HG03064 (cell line): ENCODE results near the gene RBM42.
"Not testable (repeated sequence)": the region's sequence is repeated elsewhere in the genome, so short reads cannot be mapped to it uniquely, and the experiment has no call there.

Experiments
- ATAC-seq: cut with Tn5 transposase; IDR thresholded peaks from one replicate; pipeline ENCODE4 v1.9.1; 2021; ENCODE audit warnings: low read depth; ENCODE audit not compliant: unreplicated experiment

The RBM42 gene

DNA sequence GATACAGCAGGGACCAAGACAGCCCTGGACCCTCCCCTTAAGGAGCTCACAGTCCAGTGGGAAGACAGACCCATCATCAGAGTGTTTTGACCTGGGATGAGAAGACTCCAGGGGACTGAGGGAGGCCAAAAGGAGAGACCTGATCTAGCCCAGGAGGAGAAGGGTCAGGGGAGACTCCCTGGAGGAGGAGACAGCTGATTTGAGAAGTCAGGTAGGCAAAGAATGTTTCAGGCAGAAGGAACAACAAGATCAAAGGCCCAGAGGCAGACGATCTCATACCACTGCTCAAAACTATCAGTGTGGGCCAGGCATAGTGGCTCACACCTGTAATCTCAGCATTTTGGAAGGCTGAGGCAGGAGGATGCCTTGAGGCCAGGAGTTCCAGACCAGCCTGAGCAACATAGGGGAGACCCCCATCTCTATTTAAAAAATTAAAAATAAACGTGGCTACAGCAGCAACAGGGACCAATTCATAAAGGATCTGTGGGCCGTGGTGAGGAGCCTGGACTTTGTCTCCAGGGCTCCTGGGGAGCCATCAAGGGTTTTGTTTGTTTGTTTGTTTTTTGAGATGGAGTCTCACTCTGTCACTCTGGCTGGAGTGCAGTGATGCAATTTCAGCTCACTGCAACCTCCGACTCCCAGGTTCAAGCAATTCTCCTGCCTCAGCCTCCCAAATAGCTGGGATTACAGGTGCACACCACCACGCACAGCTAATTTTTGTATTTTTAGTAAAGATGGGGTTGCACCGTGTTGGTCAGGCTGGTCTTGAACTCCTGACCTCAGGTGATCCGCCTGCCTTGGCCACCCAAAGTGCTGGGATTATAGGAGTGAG, 17.1 kb downstream of the RBM42 start:
- no peak for ATAC-seq

DNA sequence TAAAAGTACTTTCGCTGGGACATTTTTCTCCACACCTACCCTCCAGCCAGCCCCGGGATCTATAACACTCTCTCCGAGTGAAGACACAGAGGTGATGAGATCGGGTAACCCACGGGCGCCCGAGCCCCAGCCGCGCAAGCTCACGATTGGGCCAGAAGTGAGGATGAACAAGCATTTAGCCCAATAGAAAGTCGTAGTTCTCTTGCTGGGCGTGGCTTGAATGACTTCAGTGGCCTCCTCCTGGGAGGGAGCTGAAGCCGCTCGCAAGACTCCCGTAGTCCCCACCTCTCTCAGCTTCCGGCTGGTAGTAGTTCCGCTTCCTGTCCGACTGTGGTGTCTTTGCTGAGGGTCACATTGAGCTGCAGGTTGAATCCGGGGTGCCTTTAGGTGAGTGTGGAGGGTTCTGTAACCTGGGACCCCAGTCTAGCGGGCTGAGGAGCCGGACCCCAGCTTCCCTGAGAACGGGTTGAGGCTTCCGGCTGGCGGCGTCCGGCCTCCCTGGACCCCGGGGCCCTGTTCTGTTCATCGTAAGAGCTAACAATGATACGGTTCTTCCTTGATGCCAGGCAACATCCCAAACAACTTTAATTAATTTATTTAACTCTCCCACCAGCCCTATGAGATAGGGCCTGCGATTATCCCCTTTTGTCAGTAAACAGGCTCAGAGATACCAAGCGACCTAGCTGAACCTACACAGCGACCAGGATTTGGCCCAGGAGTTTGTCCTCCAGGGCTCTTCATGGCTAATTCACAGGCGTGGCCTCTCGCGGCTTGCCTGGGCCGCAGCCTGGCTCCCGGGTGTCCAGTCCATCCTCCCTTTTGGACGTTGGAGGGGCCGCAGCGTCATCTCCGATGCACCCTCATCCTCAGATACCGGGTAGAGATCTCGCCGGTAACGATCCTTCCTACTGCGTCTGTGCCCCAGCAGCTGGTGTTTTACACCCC, 19.5 kb downstream of the RBM42 start, which contains the start of gene COX6B1:
COX6B1 (plus strand) TSS at position 307 of the 945 bp plus-strand sequence. CDS start 2,921 bp downstream, outside the sequence.
- peak; percentile 60 for ATAC-seq

DNA sequence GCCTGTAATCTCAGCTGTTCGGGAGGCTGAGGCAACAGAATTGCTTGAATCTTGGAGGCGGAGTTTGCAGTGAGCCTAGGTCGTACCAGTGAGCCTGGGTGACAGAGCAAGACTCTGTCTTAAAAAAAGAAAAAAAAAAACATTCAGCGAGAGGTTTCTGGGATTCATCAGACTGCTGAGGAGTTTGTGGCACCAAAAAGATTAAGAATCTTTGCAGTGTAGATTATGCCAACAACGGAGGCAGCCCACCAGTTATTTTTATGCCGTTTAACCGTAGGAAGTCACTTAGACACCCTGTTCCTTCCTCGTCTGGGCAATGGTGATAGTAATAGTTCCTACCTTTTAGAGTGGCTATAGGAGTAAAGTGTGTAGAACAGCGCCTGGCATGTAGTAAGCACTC, 21.7 kb downstream of the RBM42 start:
- no peak for ATAC-seq

DNA sequence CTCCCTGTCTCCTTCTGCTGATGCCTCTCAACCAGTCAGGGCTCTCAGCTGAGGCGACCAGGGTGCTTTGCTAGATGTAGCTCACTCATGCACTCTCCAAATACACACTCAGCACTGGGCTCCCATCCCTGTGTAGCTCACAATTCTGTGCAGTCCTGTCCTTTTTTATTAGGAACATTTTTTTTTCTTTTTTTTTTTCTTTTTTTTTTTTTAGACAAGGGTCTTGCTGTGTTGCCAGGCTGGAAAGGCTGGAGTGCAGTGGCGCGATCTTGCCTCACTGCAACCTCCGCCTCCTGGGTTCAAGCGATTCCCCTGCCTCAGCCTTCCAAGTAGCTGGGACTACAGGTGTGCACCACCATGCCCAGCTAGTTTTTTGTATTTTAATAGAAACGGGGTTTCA, 26.0 kb downstream of the RBM42 start:
- not testable (repeated sequence) for ATAC-seq

DNA sequence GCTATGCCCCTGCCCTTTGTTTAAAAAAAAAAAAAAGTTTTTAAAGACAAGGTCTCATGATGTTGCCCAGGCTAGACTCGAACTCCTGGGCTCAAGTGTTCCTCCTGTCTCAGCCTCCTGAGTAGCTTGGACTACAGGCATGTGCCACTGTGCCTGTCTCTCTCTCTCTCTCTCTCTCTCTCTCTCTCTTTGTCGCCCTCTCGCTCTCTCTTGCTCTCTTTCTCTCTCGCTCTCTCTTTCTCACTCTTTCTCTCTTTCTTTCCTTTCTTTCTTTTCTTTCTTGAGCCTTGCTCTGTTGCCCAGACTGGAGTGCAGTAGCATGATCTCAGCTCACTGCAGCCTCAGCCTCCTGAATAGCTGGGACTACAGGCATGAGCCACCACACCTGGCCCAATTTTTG, 26.8 kb downstream of the RBM42 start:
- ATAC-seq: no peak

DNA sequence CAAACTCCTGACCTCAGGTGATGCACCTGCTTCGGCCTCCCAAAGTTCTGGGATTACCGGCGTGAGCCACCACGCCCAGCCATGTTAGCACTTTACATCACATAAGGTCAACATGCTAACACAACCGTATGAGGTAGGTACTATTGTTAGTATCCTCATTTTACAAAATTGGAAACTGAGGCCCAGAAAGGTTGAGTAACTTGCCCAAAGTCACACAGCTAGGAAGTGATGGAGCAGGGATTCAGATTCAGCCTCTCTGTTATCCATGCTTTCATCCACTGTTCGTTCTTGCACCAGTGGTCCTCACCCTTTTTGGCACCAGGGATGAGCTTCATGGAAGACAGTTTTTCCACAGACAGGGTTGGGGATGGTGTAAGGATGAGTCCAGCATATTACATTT, 27.9 kb downstream of the RBM42 start:
- ATAC-seq: no peak

DNA sequence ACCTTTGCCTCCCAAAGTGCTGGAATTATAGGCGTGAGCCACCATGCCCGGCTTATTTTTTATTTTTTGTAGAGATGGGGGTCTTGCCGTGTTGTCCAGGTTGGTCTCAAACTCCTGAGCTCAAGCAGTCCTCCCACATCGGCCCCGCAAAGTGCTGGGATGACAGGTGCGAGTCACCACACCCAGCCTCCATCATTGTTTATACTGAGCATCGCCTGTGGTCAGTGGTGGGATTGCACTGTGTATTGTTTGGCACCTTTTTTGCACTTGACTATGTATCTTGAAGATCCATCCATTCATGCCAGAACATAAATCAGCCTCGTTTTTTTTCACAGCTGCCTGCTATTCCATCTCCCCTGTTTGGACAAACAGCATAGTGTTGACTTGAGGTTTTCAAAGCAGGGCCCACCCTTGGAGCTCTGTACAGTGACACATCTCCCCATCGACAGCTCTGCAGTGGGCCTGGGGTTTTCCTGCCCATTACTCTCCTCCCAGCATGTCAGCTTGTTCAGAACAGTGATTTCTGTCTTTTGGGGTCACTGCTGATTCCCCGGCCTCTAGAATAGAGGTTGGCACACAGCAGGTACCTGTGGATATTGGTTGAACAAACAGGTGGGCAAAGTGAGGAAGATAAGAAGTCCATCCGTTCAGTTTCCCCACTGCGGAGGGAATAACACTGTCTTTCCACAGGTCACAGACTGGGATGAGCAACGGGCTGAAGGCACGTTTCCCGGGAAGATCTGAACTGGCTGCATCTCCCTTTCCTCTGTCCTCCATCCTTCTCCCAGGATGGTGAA, 29.3 kb downstream of the RBM42 start:
- ATAC-seq: no peak

DNA sequence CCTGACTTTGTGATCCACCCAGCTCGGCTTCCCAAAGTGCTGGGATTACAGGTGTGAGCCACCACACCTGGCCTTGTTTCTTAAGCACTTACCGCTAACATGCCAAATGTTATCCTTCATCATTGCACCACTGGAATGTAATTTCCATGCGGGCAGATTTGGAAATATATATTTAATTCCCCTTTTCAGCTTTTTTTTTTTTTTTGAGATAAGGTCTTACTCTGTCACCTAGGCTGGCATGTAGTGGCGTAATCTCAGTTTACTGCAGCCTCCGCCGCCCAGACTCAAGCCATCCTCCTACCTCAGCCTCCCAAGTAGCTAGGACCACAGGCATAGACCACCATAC, 33.1 kb downstream of the RBM42 start:
- no peak for ATAC-seq

DNA sequence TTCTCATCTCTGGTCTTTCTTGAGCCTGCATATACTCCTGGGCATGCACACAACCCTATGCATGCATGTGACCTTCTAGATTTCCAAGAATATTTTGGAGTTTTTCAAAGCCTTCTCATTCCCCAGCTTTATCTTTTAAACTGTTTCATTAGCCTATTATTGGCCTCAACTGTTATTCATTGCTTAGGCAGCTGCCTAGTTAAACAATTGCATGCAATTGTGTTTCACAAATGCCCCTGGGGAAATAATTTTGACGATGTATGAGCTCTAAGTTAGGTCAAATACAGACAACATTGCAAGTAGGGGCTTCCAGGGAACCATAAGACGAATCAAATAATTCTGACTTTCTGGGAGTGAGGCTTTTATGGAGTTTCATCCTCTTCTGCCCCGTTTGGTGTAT, 35.1 kb downstream of the RBM42 start:
- ATAC-seq: no peak

DNA sequence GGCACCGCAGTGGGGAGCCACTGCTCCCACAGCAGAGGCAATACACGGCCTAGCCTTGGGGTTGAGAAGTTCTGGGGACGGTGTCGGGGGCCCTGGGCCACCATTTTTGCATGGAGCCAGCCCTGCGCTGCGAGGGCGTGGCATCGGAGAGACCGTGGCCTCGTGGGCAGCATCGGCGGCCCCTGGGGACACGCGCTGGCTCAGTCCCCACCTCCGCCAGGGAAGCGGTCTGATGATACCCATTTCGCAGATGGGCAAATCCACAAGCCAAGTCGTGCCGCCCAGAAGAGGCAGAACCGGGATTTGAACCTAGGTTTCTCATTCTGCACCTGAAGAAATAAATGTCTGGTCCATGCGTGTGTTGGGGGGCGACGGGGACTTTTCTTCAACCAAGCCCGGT, 36.3 kb downstream of the RBM42 start:
- no peak for ATAC-seq

DNA sequence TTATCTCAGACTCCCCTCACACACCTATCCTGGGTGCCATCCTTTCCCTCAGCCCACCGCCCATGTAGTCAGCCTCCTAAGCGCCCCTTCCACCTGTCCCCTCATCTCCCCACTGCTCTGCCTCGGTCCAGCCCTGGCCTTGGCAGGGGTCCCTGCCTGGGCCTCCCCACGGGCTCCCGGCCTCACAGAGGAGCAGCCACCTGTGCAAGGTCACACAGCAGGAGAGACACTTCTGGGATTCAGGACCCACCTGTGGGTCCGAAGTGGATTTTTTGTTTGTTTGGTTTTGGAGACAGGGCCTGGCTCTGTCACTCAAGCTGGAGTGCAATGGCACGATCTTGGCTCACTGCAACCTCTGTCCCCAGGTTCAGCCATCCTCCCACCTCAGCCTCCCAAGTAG, 36.8 kb downstream of the RBM42 start:
- no peak for ATAC-seq

DNA sequence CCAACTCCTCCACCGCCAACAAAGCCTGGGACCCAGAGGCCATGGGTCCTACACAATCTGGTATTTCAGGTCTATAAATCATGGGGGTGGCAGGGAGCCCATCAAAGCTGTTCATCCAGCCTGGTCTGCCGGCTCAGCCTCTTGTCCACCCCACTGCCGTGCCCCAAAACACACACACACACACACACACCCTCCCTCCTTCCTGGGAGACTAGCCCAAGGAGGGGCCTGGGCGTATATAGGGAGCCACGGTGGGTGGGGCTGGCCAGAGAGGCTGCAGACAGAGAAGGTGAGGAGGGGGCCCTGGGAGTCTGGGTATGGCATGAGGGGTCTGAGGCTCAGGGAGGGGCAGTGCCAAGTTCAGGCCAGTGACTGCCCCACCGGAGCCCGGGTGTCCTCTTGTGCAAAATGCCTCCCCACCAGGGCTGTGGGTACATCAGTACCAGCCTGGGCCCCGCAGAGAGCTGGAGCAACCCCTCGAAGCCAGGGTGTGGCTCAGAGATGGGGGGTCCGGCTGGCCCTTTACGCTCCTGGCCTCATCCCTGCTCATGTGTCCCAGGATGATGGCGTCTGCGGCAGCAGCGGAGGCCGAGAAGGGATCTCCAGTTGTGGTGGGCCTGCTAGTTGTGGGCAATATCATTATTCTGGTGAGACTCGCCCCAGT, 37.5 kb downstream of the RBM42 start, which contains the start of gene UPK1A:
UPK1A (plus strand) TSS at position 267 of the 663 bp plus-strand sequence; CDS start at position 563, 296 bp downstream.
- ATAC-seq: no peak

DNA sequence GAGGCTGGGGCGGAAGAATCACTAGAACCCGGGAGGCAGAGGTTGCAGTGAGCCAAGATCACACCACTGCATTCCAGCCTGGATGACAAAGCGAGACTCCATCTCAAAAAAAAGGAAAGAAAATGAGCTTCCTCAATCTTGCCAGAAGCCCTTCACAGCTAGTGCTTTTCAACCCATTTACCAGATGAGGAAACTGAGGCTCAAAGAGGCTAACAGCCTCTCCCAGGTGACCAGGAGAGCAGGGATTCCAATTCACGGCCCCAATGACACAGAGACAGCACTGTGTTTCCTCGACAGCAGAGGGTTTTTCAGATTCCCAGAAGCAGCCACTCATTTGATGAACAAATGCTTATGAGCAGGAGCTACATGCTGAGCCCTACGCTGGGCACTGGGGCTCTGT, 40.7 kb downstream of the RBM42 start:
- no peak for ATAC-seq

DNA sequence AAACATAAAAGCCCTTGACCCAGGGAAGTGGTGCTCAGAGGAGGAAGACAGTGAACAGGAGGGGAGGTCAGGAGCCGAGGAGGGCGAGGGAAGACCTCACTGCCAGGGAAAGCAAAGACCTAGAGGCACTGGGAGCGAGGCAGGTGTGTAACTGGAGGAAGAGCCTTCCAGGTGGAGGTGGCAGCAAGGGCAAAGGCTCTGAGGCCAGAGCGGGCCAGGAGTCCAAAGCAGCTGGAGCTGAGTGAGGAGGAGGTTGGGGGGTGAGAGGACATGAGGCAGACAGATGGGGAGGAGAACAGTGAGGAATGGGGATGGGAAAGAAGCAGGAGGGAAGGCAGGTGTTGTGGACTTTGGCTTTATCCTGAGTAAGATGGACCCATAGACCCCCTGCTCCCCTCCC, 41.1 kb downstream of the RBM42 start:
- ATAC-seq: no peak

DNA sequence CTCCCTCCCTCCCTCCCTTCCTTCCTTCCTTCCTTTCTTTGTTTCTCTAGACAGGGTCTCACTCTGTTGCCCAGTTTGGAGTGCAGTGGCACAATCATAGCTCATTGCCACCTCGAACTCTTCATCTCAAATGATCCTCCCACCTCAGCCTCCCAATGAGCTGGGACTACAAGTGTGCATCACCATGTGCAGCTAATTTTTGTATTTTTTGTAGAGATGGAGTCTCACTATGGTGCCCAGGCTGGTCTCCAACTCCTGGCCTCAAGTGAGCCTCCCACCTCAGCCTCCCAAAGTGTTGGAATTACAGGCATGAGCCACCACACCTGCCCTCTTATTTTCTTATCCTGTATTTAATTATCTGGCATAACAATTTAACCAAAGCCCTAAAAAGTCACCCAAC, 41.9 kb downstream of the RBM42 start:
- no peak for ATAC-seq

DNA sequence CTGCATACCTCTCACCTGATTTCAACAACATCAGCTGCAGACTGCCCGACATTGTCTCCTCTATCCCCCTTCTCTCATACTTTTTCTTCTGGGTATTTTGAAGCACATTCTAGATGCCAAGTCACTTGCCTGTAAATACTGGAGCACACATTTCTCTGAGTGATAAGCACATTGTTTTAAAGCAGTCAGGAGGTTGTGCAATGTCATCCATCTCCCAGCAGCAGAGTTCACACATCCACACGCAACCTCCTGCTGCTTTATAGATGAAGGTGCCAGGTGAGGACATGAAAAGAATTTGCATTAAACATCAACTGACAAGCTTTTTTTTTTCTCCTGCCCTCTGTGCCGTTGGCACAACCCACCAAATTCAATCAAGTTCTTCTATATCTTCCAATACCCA, 43.0 kb downstream of the RBM42 start:
- ATAC-seq: no peak

DNA sequence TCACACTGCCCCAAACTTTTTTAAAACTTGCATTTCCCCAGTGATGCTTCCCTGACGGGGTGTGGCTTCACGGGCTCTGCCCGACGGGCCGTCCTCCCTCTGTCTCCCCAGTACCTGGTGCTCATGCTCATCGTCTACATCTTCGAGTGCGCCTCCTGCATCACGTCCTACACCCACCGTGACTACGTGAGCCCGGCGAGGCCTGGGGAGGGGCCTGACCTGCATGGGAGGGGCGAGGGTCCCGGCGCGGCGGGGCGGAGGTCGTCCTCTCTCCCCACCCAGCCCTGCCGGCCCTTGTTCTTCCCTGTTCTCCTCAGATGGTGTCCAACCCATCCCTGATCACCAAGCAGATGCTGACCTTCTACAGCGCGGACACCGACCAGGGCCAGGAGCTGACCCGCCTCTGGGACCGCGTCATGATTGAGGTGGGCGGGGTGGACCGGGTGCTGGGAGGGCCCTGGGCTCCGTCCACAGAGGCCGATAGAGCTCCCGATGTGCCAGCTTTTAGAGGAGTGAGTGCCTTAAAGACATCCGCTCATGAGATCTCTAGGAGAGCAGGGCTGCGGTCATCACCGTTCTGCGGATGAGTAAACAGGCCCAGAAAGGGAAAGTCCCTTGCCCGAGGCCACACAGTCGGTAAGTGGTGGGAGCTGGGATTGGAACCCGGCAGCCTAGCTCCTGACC, 44.4 kb downstream of the RBM42 start:
- no peak for ATAC-seq

DNA sequence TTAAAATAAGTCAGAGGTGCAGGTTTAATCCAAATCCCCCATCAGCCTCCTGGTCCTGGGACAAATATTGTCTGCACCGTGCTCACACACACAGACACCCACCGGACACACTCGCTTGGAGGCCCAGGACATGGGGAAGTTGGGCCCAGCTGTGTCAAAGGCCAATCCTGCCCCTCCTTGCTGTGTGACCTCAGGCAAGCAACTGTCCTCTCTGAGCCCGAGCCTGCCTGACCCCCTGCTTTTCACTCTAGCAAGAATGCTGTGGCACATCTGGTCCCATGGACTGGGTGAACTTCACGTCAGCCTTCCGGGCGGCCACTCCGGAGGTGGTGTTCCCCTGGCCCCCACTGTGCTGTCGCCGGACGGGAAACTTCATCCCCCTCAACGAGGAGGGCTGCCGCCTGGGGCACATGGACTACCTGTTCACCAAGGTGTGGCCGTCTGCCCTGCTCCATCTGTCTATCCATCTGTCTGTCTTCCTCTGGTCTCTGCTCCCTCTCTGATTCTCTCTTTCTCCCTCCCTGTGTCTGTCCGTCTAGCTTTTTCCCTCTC, 46.8 kb downstream of the RBM42 start:
- ATAC-seq: no peak
